ENCODE measurements around the gene BIVM. TPM values are rescaled to one million over a fixed set of nuclear protein-coding genes. Genes with fewer than 3 reads are reported as not detected.

BIVM gene
- total and polyA plus RNA-seq, 2 of the 4 experiments (the other 2 are of a cell fraction), result 7.2 to 12.2 TPM

- dilution Hi-C loops (cut with HindIII; ENCODE audit: low sequenced_read_pairs, unreplicated experiment), result no loop called here
- H3K4me1 ChIP-seq (ENCODE audit: control insufficient read depth, insufficient read depth, low read length), result peaks cover 5% of the 10 kb centered on the region
- H2BK15ac ChIP-seq (ENCODE audit: low read depth, low read length), result peak overlapping the region; percentile 84
- peak overlapping the region; percentile 30 to 74 for H4K8ac ChIP-seq (ENCODE audit: low read depth in 2 of 2, low read length in 2 of 2)
- DNase-seq, result no peak
- peak overlapping the region; percentile 0 for H2AK9ac ChIP-seq (replicated peaks; ENCODE audit: low read depth, low read length, poor library complexity)
- H2BK120ac ChIP-seq (ENCODE audit: low read depth, low read length), result peak overlapping the region; percentile 93
- peak overlapping the region; percentile 74 for H3K18ac ChIP-seq (ENCODE audit: low read depth, low read length)
- intact Hi-C loops (cut with micrococcal nuclease), result no loop called here
- H3K79me1 ChIP-seq (ENCODE audit: low read depth in 1 of 2, low read length in 2 of 2), result peaks cover 8 to 23% of the 10 kb centered on the region in 2 experiments
- H3K56ac ChIP-seq (ENCODE audit: extremely low read depth, insufficient read depth, low read length), result peak overlapping the region; percentile 19
- peak overlapping the region; percentile 90 for H3K4ac ChIP-seq (ENCODE audit: low read depth, low read length)
- H2AK5ac ChIP-seq (ENCODE audit: low read depth, low read length), result peak overlapping the region; percentile 87
- H3K27ac ChIP-seq (ENCODE audit: insufficient read depth, low read length), result peak overlapping the region; percentile 75
- H3K14ac ChIP-seq (replicated peaks; ENCODE audit: low read depth, low read length), result peak overlapping the region; percentile 86
- TF ChIP-seq ELK1 (IDR thresholded peaks at IDR 0.05; ENCODE audit: borderline replicate concordance, low read depth, low read length) (no peak), NFE2L2 (IDR thresholded peaks at IDR 0.05; ENCODE audit: low read depth, low read length) (no peak), RAD21 (IDR thresholded peaks at IDR 0.05; ENCODE audit: low read length) (no peak), RFX5 (IDR thresholded peaks at IDR 0.05; ENCODE audit: low read depth, low read length) (no peak), SMC3 (IDR thresholded peaks at IDR 0.05; ENCODE audit: low read depth, low read length) (no peak), USF2 (IDR thresholded peaks at IDR 0.05; ENCODE audit: low read depth, low read length) (no peak), BHLHE40 (IDR thresholded peaks at IDR 0.05; ENCODE audit: low read depth, low read length) (no peak), CHD1 (IDR thresholded peaks at IDR 0.05; ENCODE audit: low read depth, low read length) (no peak), FOS (IDR thresholded peaks at IDR 0.05; ENCODE audit: low read depth, low read length) (no peak), CEBPB (IDR thresholded peaks at IDR 0.05; ENCODE audit: low read depth, low read length) (no peak), RCOR1 (IDR thresholded peaks at IDR 0.05; ENCODE audit: insufficient replicate concordance, low read length) (no peak), MAFK (IDR thresholded peaks at IDR 0.05; ENCODE audit: low read depth, low read length) (no peak), MAZ (IDR thresholded peaks at IDR 0.05; ENCODE audit: borderline replicate concordance, low read depth, low read length) (no peak), MXI1 (IDR thresholded peaks at IDR 0.05; ENCODE audit: borderline replicate concordance, low read depth, low read length) (no peak), POLR2A (IDR thresholded peaks at IDR 0.05; ENCODE audit: low read depth, low read length) (no peak), CTCF (conservative IDR thresholded peaks at IDR 0.05; ENCODE audit: low read depth, low read length) (no peak)
- WGBS, 2 experiments (ENCODE audit: extremely low coverage in 2 of 2, insufficient read length in 1 of 2), result 80% methylated on average over 1 of the region's 4 CpGs; no CpG with 5 or more reads in 1 of the 2 experiments
- H3K36me3 ChIP-seq (ENCODE audit: control insufficient read depth, insufficient read depth, low read length), result peaks cover 17% of the 10 kb centered on the region
- in situ Hi-C loops (cut with MboI; ENCODE audit: low sequenced_read_pairs), result no loop called here
- H4K5ac ChIP-seq (ENCODE audit: low read depth, low read length), result peak overlapping the region; percentile 72
- H3K9me3 ChIP-seq (ENCODE audit: control insufficient read depth, insufficient read depth, low read length), result no peaks in the 10 kb centered on the region
- ATAC-seq (ENCODE audit: low read depth), result peak; percentile 48; the same call in 1 of the 2 replicates
- H3K27me3 ChIP-seq (ENCODE audit: control insufficient read depth, insufficient read depth, low read length), result no peaks in the 10 kb centered on the region
- peak overlapping the region; percentile 95 for H4K91ac ChIP-seq (ENCODE audit: insufficient read depth, low read depth, low read length)
- H3K4me2 ChIP-seq (ENCODE audit: low read depth, low read length), result peak overlapping the region; percentile 80
- no TSS peak for BruUV-seq (replicated peaks)
- H3K23ac ChIP-seq (ENCODE audit: low read depth, low read length), result peak overlapping the region; percentile 39; the same call in 1 of the 2 replicates
- peak overlapping the region; percentile 93 for H2BK5ac ChIP-seq (ENCODE audit: low read depth, low read length, poor library complexity, severe bottlenecking)
- CTCF ChIA-PET, result interaction anchor here (1.1 to 1.6 kb wide), 2 partner anchors 25 to 240 kb away, joined by 3 to 6 read pairs; no protein-coding TSS in a partner anchor
- POLR2A ChIA-PET (ENCODE audit: unreplicated experiment), result interaction anchor here (0.7 kb wide), 1 partner anchor 41 kb away, joined by 3 read pairs; no protein-coding TSS in a partner anchor
- H3K9me1 ChIP-seq (ENCODE audit: insufficient read depth, low read length), result peaks cover 8% of the 10 kb centered on the region; the same call in 1 of the 2 replicates
- H3K9ac ChIP-seq (ENCODE audit: low read depth, low read length), result peak overlapping the region; percentile 16
- H4K20me1 ChIP-seq (ENCODE audit: insufficient read depth, low read length), result no peaks in the 10 kb centered on the region
- peak overlapping the region; percentile 64 for H2AFZ ChIP-seq (replicated peaks; ENCODE audit: low read length, poor library complexity)
- peak overlapping the region; percentile 3; the same call in 1 of the 2 replicates for H3K4me3 ChIP-seq (ENCODE audit: insufficient read depth, low read depth, low read length)
- peak overlapping the region; percentile 91 for H2BK20ac ChIP-seq (ENCODE audit: low read depth, low read length)
These were observed 26.5 kb downstream of the BIVM start for GRCh38 chr13:102825400-102825799.
